ENCODE results near the gene LHX3. TPM values are rescaled to one million over a fixed set of nuclear protein-coding genes. Genes with fewer than 3 reads are reported as not detected.

Gene LHX3
- total RNA-seq, 1 donor from 2014 or later: not detected

- Mint-ChIP-seq H3K36me3 (ENCODE audit: low read depth, unreplicated experiment) (peaks cover 24% of the 10 kb centered on the region), H3K27me3 (ENCODE audit: unreplicated experiment) (peaks cover 12% of the 10 kb centered on the region), H3K27ac (ENCODE audit: unreplicated experiment) (no peak overlapping the region), H3K4me3 (ENCODE audit: unreplicated experiment) (no peak overlapping the region), H3K9me3 (ENCODE audit: unreplicated experiment) (no peaks in the 10 kb centered on the region), H3K4me1 (ENCODE audit: unreplicated experiment) (no peaks in the 10 kb centered on the region)
- TF ChIP-seq CTCF (IDR thresholded peaks at IDR 0.05; ENCODE audit: unreplicated experiment): no peak
- DNase-seq (ENCODE audit: low spot score): no peak
Measured at GRCh38 chr9:136211441-136212344, 6.8 kb upstream of the LHX3 start.

GRCh38 chr9:136211006-136211405, 6.1 kb upstream of the LHX3 start:
- H3K36me3 Mint-ChIP-seq (ENCODE audit: low read depth, unreplicated experiment): peaks cover 27% of the 10 kb centered on the region
- no peak for TF ChIP-seq CTCF (IDR thresholded peaks at IDR 0.05; ENCODE audit: unreplicated experiment)
- DNase-seq (ENCODE audit: low spot score): no peak
- no peak overlapping the region for H3K4me3 Mint-ChIP-seq (ENCODE audit: unreplicated experiment)
- H3K4me1 Mint-ChIP-seq (ENCODE audit: unreplicated experiment): no peaks in the 10 kb centered on the region
- peaks cover 15% of the 10 kb centered on the region for H3K27me3 Mint-ChIP-seq (ENCODE audit: unreplicated experiment)
- no peaks in the 10 kb centered on the region for H3K9me3 Mint-ChIP-seq (ENCODE audit: unreplicated experiment)
- no peak overlapping the region for H3K27ac Mint-ChIP-seq (ENCODE audit: unreplicated experiment)

- no peak for DNase-seq (ENCODE audit: low spot score)
- peaks cover 26% of the 10 kb centered on the region for H3K36me3 Mint-ChIP-seq (ENCODE audit: low read depth, unreplicated experiment)
- H3K27me3 Mint-ChIP-seq (ENCODE audit: unreplicated experiment): peaks cover 15% of the 10 kb centered on the region
- TF ChIP-seq CTCF (IDR thresholded peaks at IDR 0.05; ENCODE audit: unreplicated experiment): no peak
- H3K4me1 Mint-ChIP-seq (ENCODE audit: unreplicated experiment): no peaks in the 10 kb centered on the region
- no peaks in the 10 kb centered on the region for H3K9me3 Mint-ChIP-seq (ENCODE audit: unreplicated experiment)
- no peak overlapping the region for H3K4me3 Mint-ChIP-seq (ENCODE audit: unreplicated experiment)
- H3K27ac Mint-ChIP-seq (ENCODE audit: unreplicated experiment): no peak overlapping the region
Measured at GRCh38 chr9:136210276-136210675, 5.3 kb upstream of the LHX3 start.

- peaks cover 15% of the 10 kb centered on the region for H3K27me3 Mint-ChIP-seq (ENCODE audit: unreplicated experiment)
- no peak for DNase-seq (ENCODE audit: low spot score)
- no peak for TF ChIP-seq CTCF (IDR thresholded peaks at IDR 0.05; ENCODE audit: unreplicated experiment)
- peaks cover 24% of the 10 kb centered on the region for H3K36me3 Mint-ChIP-seq (ENCODE audit: low read depth, unreplicated experiment)
- H3K27ac Mint-ChIP-seq (ENCODE audit: unreplicated experiment): no peak overlapping the region
- H3K4me1 Mint-ChIP-seq (ENCODE audit: unreplicated experiment): no peaks in the 10 kb centered on the region
- no peaks in the 10 kb centered on the region for H3K9me3 Mint-ChIP-seq (ENCODE audit: unreplicated experiment)
- H3K4me3 Mint-ChIP-seq (ENCODE audit: unreplicated experiment): no peak overlapping the region
Measured at GRCh38 chr9:136209786-136210185, 4.9 kb upstream of the LHX3 start.

- no peak overlapping the region for H3K27ac Mint-ChIP-seq (ENCODE audit: unreplicated experiment)
- H3K27me3 Mint-ChIP-seq (ENCODE audit: unreplicated experiment): peaks cover 15% of the 10 kb centered on the region
- DNase-seq (ENCODE audit: low spot score): no peak
- H3K4me1 Mint-ChIP-seq (ENCODE audit: unreplicated experiment): no peaks in the 10 kb centered on the region
- no peak overlapping the region for H3K4me3 Mint-ChIP-seq (ENCODE audit: unreplicated experiment)
- H3K9me3 Mint-ChIP-seq (ENCODE audit: unreplicated experiment): no peaks in the 10 kb centered on the region
- peaks cover 22% of the 10 kb centered on the region for H3K36me3 Mint-ChIP-seq (ENCODE audit: low read depth, unreplicated experiment)
- no peak for TF ChIP-seq CTCF (IDR thresholded peaks at IDR 0.05; ENCODE audit: unreplicated experiment)
Measured at GRCh38 chr9:136209232-136209631, 4.3 kb upstream of the LHX3 start.
